Activated naive CD4-positive, alpha-beta T cell treated with anti-CD3 and anti-CD28 coated beads for 36 hours (primary cell): ENCODE results near the gene ZNF853. TPM values are rescaled to one million over a fixed set of nuclear protein-coding genes. Genes with fewer than 3 reads are reported as not detected.
A peak's percentile ranks its signal among the peaks of the same experiment; 100 is the strongest.

Source experiments
- CTCF ChIA-PET: fragments of 350-600 bp; sonication (Branson Sonifier 250); formaldehyde crosslinking; loops from one replicate; lab custom pipeline; 2021; ENCODE audit warnings: antibody characterized with exemption; lab: Charles Lee
- DNase-seq: peaks from one replicate; pipeline ENCODE4 v3.0.0-alpha.2; 2020
- H3K27ac Mint-ChIP-seq: one replicate; pipeline ENCODE4 v1.8.0; 2021; ENCODE audit warnings: mild to moderate bottlenecking, mixed read lengths
- H3K27me3 Mint-ChIP-seq: one replicate; pipeline ENCODE4 v1.8.0; 2021; ENCODE audit warnings: low read depth, mixed read lengths
- H3K36me3 Mint-ChIP-seq: one replicate; pipeline ENCODE4 v1.8.0; 2021; ENCODE audit warnings: low read depth, mixed read lengths
- H3K4me1 Mint-ChIP-seq: one replicate; pipeline ENCODE4 v1.8.0; 2021; ENCODE audit warnings: low read depth, mixed read lengths
- H3K4me3 Mint-ChIP-seq: one replicate; pipeline ENCODE4 v1.8.0; 2021; ENCODE audit warnings: mild to moderate bottlenecking, moderate library complexity, mixed read lengths
- H3K9me3 Mint-ChIP-seq: one replicate; pipeline ENCODE4 v1.8.0; 2021; ENCODE audit warnings: mixed read lengths
- intact Hi-C: fragments of 100-400 bp; cut with micrococcal nuclease; formaldehyde crosslinking; loops from one replicate; pipeline ENCODE4 v1.15.1; 2023
- total RNA-seq, 2 experiments: library from RNA; stranded (reverse); gene quantifications; one replicate each; pipeline ENCODE4 v1.2.3, GENCODE V29; 2021

Gene ZNF853
- total RNA-seq, 2 experiments from 2014 or later = 0.69 to 0.91 TPM

GRCh38 chr7:6608794-6609193 lies 6.6 kb upstream of the ZNF853 start:
- Mint-ChIP-seq H3K4me1 (peaks cover 2% of the 10 kb centered on the region), H3K9me3 (no peaks in the 10 kb centered on the region), H3K4me3 (no peak overlapping the region), H3K27me3 (peaks cover 1% of the 10 kb centered on the region), H3K36me3 (peaks cover 13% of the 10 kb centered on the region), H3K27ac (no peak overlapping the region)
- intact Hi-C loops = no loop called here
- no peak for DNase-seq
- CTCF ChIA-PET = no interaction called here

- CTCF ChIA-PET = interaction anchor here (1.2 to 1.5 kb wide), 2 partner anchors 9 to 12 kb away, joined by 4 to 6 read pairs; no protein-coding TSS in a partner anchor
- intact Hi-C loops = no loop called here
Measured at GRCh38 chr7:6612819-6613218, 2.6 kb upstream of the ZNF853 start.

GRCh38 chr7:6613706-6614105 lies 1.7 kb upstream of the ZNF853 start:
- CTCF ChIA-PET = no interaction called here
- Mint-ChIP-seq H3K27me3 (peaks cover 4% of the 10 kb centered on the region), H3K4me3 (no peak overlapping the region), H3K36me3 (no peaks in the 10 kb centered on the region), H3K4me1 (peaks cover 6% of the 10 kb centered on the region), H3K9me3 (no peaks in the 10 kb centered on the region), H3K27ac (no peak overlapping the region)
- no peak for DNase-seq
- intact Hi-C loops = no loop called here

More at GRCh38 chr7:6612819-6613218, 2.6 kb upstream of the ZNF853 start:
- Mint-ChIP-seq H3K4me3 (no peak overlapping the region), H3K4me1 (peaks cover 3% of the 10 kb centered on the region), H3K27me3 (peaks cover 4% of the 10 kb centered on the region), H3K36me3 (no peaks in the 10 kb centered on the region), H3K9me3 (no peaks in the 10 kb centered on the region), H3K27ac (peak overlapping the region; percentile 44)
- no peak for DNase-seq

GRCh38 chr7:6615723-6616555 lies 529 bp downstream of the ZNF853 start:
- peaks cover 16% of the 10 kb centered on the region for H3K4me1 Mint-ChIP-seq
- intact Hi-C loops = no loop called here
- no peaks in the 10 kb centered on the region for H3K9me3 Mint-ChIP-seq
- CTCF ChIA-PET = interaction anchor here (0.6 to 0.9 kb wide), 2 partner anchors 44 to 47 kb away, joined by 3 read pairs; no protein-coding TSS in a partner anchor
- H3K27ac Mint-ChIP-seq = no peak overlapping the region
- DNase-seq = no peak
- peaks cover 4% of the 10 kb centered on the region for H3K27me3 Mint-ChIP-seq
- no peaks in the 10 kb centered on the region for H3K36me3 Mint-ChIP-seq
- H3K4me3 Mint-ChIP-seq = peak overlapping the region; percentile 42

GRCh38 chr7:6616854-6617643 lies 1.6 kb downstream of the ZNF853 start:
- DNase-seq = no peak
- CTCF ChIA-PET = interaction anchor here (0.6 to 0.9 kb wide), 2 partner anchors 46 to 66 kb away, joined by 3 to 5 read pairs; no protein-coding TSS in a partner anchor
- Mint-ChIP-seq H3K9me3 (no peaks in the 10 kb centered on the region), H3K36me3 (peaks cover 4% of the 10 kb centered on the region), H3K27me3 (peaks cover 4% of the 10 kb centered on the region), H3K4me3 (peak overlapping the region; percentile 41), H3K4me1 (peaks cover 24% of the 10 kb centered on the region), H3K27ac (no peak overlapping the region)
- intact Hi-C loops = no loop called here

- DNase-seq = no peak
- H3K9me3 Mint-ChIP-seq = no peaks in the 10 kb centered on the region
- H3K4me3 Mint-ChIP-seq = no peak overlapping the region
- peaks cover 4% of the 10 kb centered on the region for H3K36me3 Mint-ChIP-seq
- no peak overlapping the region for H3K27ac Mint-ChIP-seq
- peaks cover 29% of the 10 kb centered on the region for H3K4me1 Mint-ChIP-seq
- CTCF ChIA-PET = no interaction called here
- H3K27me3 Mint-ChIP-seq = peaks cover 4% of the 10 kb centered on the region
- intact Hi-C loops = no loop called here
Measured at GRCh38 chr7:6618621-6619020, 3.2 kb downstream of the ZNF853 start.

- no peak for DNase-seq
- peaks cover 34% of the 10 kb centered on the region for H3K4me1 Mint-ChIP-seq
- H3K27ac Mint-ChIP-seq = no peak overlapping the region
- no peaks in the 10 kb centered on the region for H3K27me3 Mint-ChIP-seq
- no peak overlapping the region for H3K4me3 Mint-ChIP-seq
- H3K9me3 Mint-ChIP-seq = no peaks in the 10 kb centered on the region
- peaks cover 4% of the 10 kb centered on the region for H3K36me3 Mint-ChIP-seq
- CTCF ChIA-PET = no interaction called here
- intact Hi-C loops = no loop called here
Measured at GRCh38 chr7:6619961-6620360, 4.6 kb downstream of the ZNF853 start.

GRCh38 chr7:6621195-6622133 lies 6.1 kb downstream of the ZNF853 start:
- CTCF ChIA-PET = interaction anchor here (1.1 kb wide), 1 partner anchor 47 kb away, joined by 3 read pairs; no protein-coding TSS in a partner anchor
- H3K27ac Mint-ChIP-seq = no peak overlapping the region
- intact Hi-C loops = no loop called here
- H3K36me3 Mint-ChIP-seq = peaks cover 4% of the 10 kb centered on the region
- DNase-seq = no peak
- H3K4me1 Mint-ChIP-seq = peaks cover 34% of the 10 kb centered on the region
- no peaks in the 10 kb centered on the region for H3K9me3 Mint-ChIP-seq
- H3K4me3 Mint-ChIP-seq = no peak overlapping the region
- no peaks in the 10 kb centered on the region for H3K27me3 Mint-ChIP-seq

GRCh38 chr7:6622134-6622710 lies 6.8 kb downstream of the ZNF853 start:
- Mint-ChIP-seq H3K27ac (no peak overlapping the region), H3K27me3 (no peaks in the 10 kb centered on the region), H3K36me3 (peaks cover 4% of the 10 kb centered on the region), H3K4me3 (no peak overlapping the region), H3K4me1 (peaks cover 34% of the 10 kb centered on the region), H3K9me3 (no peaks in the 10 kb centered on the region)
- intact Hi-C loops = no loop called here
- CTCF ChIA-PET = no interaction called here
- DNase-seq = no peak

- CTCF ChIA-PET = interaction anchor here (0.9 kb wide), 1 partner anchor 23 kb away, joined by 3 read pairs; no protein-coding TSS in a partner anchor
- peaks cover 32% of the 10 kb centered on the region for H3K4me1 Mint-ChIP-seq
- peak overlapping the region; percentile 71 for H3K27ac Mint-ChIP-seq
- H3K9me3 Mint-ChIP-seq = no peaks in the 10 kb centered on the region
- intact Hi-C loops = no loop called here
- H3K27me3 Mint-ChIP-seq = no peaks in the 10 kb centered on the region
- no peak overlapping the region for H3K4me3 Mint-ChIP-seq
- DNase-seq = peak; percentile 37
- H3K36me3 Mint-ChIP-seq = peaks cover 4% of the 10 kb centered on the region
Measured at GRCh38 chr7:6623589-6624245, 8.3 kb downstream of the ZNF853 start.

- DNase-seq = no peak
- H3K27ac Mint-ChIP-seq = peak overlapping the region; percentile 71
- intact Hi-C loops = no loop called here
Measured at GRCh38 chr7:6624246-6624611, 8.8 kb downstream of the ZNF853 start.

More at GRCh38 chr7:6624246-6624611, 8.8 kb downstream of the ZNF853 start:
- Mint-ChIP-seq H3K27me3 (no peaks in the 10 kb centered on the region), H3K4me3 (no peak overlapping the region), H3K36me3 (peaks cover 4% of the 10 kb centered on the region), H3K9me3 (no peaks in the 10 kb centered on the region), H3K4me1 (peaks cover 32% of the 10 kb centered on the region)
- CTCF ChIA-PET = interaction anchor here (0.9 kb wide), 1 partner anchor 24 kb away, joined by 3 read pairs; no protein-coding TSS in a partner anchor
